GM23338 (cell line): Measurements from ENCODE around the gene BEND6. TPM values are rescaled to one million over a fixed set of nuclear protein-coding genes. Genes with fewer than 3 reads are reported as not detected.

Experiments used
- ATAC-seq: fragments of 200-7000 bp; cut with Tn5 transposase; 3 replicates; pipeline ENCODE4 v1.9.1; 2020
- DNase-seq: peaks from one replicate; pipeline ENCODE4 v3.0.0-alpha.2; 2015; ENCODE audit warnings: low spot score
- H2AFZ ChIP-seq: fragments of 200-600 bp; sonication (generic); 2 replicates; pipeline ENCODE4 v1.8.0; 2016; ENCODE audit warnings: antibody characterized with exemption, mild to moderate bottlenecking, moderate library complexity
- H3F3A ChIP-seq: fragments of 200-600 bp; sonication (generic); replicated peaks from 2 replicates; pipeline ENCODE4 v1.8.0; 2017; ENCODE audit warnings: antibody characterized with exemption, mixed run types, low read depth
- H3K27ac ChIP-seq: fragments of 200-600 bp; sonication (generic); 2 replicates; pipeline ENCODE4 v1.6.1; 2016; ENCODE audit warnings: low read depth
- H3K27me3 ChIP-seq: fragments of 200-600 bp; sonication (generic); 2 replicates; pipeline ENCODE4 v1.8.0; 2016; ENCODE audit warnings: mild to moderate bottlenecking, mixed run types, moderate library complexity; ENCODE audit not compliant: insufficient read depth
- H3K36me3 ChIP-seq: fragments of 200-600 bp; sonication (generic); 2 replicates; pipeline ENCODE4 v1.8.0; 2016; ENCODE audit warnings: mild to moderate bottlenecking; ENCODE audit not compliant: insufficient read depth
- H3K4me1 ChIP-seq: fragments of 200-600 bp; sonication (generic); 2 replicates; pipeline ENCODE4 v1.8.0; 2016; ENCODE audit warnings: mild to moderate bottlenecking, moderate library complexity; ENCODE audit not compliant: insufficient read depth
- H3K4me2 ChIP-seq: fragments of 200-600 bp; sonication (generic); 2 replicates; pipeline ENCODE4 v1.7.1; 2017; ENCODE audit warnings: mixed run types
- H3K4me3 ChIP-seq: fragments of 200-600 bp; sonication (generic); 2 replicates; pipeline ENCODE4 v1.6.1; 2016; ENCODE audit warnings: mixed run types
- H3K79me2 ChIP-seq: fragments of 200-600 bp; sonication (generic); replicated peaks from 2 replicates; pipeline ENCODE4 v1.8.0; 2017; ENCODE audit warnings: mild to moderate bottlenecking; ENCODE audit not compliant: insufficient read depth
- H3K9me2 ChIP-seq: fragments of 200-600 bp; sonication (generic); 2 replicates; pipeline ENCODE4 v1.8.0; 2017; ENCODE audit not compliant: insufficient read depth
- H4K20me1 ChIP-seq: fragments of 200-600 bp; sonication (generic); replicated peaks from 2 replicates; pipeline ENCODE4 v1.8.0; 2017; ENCODE audit warnings: mild to moderate bottlenecking; ENCODE audit not compliant: insufficient read depth
- H3K27ac Mint-ChIP-seq: 2 replicates; pipeline ENCODE4 v1.8.0; 2020; ENCODE audit warnings: inconsistent platforms, mild to moderate bottlenecking, moderate library complexity, mixed read lengths
- H3K27me3 Mint-ChIP-seq: 3 replicates; pipeline ENCODE4 v1.8.0; 2022; ENCODE audit warnings: low read depth, mild to moderate bottlenecking, moderate library complexity, mixed read lengths, inconsistent platforms; ENCODE audit not compliant: insufficient read depth, poor library complexity
- H3K36me3 Mint-ChIP-seq: 3 replicates; pipeline ENCODE4 v1.8.0; 2021; ENCODE audit warnings: low read depth, mild to moderate bottlenecking, inconsistent platforms, moderate library complexity, mixed read lengths
- H3K4me1 Mint-ChIP-seq: 3 replicates; pipeline ENCODE4 v1.8.0; 2020; ENCODE audit warnings: mild to moderate bottlenecking, inconsistent platforms, mixed read lengths
- H3K4me3 Mint-ChIP-seq: 3 replicates; pipeline ENCODE4 v1.8.0; 2021; ENCODE audit warnings: moderate library complexity, mild to moderate bottlenecking, inconsistent platforms, mixed read lengths
- H3K9me3 Mint-ChIP-seq: 3 replicates; pipeline ENCODE4 v1.8.0; 2020; ENCODE audit warnings: moderate library complexity, mild to moderate bottlenecking, inconsistent platforms, mixed read lengths
- CREB1 ChIP-seq: fragments of 250-450 bp; sonication (Bioruptor Pico); IDR thresholded peaks from 2 replicates; pipeline ENCODE4 v1.5.0; 2020; ENCODE audit warnings: low read depth, mild to moderate bottlenecking, moderate library complexity
- EZH2 ChIP-seq: fragments of 200-600 bp; sonication (generic); IDR thresholded peaks from one replicate; pipeline ENCODE4 v1.8.0; 2017; ENCODE audit warnings: antibody characterized with exemption, mild to moderate bottlenecking, low read depth; ENCODE audit not compliant: unreplicated experiment
- EZH2phosphoT487 ChIP-seq: fragments of 200-600 bp; sonication (generic); IDR thresholded peaks from one replicate; pipeline ENCODE4 v1.8.1; 2018; ENCODE audit warnings: antibody characterized with exemption; ENCODE audit not compliant: unreplicated experiment
- NANOG ChIP-seq: IDR thresholded peaks from 2 replicates; pipeline ENCODE4 v1.6.1; 2016; ENCODE audit warnings: antibody characterized with exemption, borderline replicate concordance
- POLR2AphosphoS5 ChIP-seq: IDR thresholded peaks from 2 replicates; pipeline ENCODE4 v1.6.1; 2016; ENCODE audit warnings: antibody characterized with exemption, low read depth
- polyA plus RNA-seq: library from polyadenylated mRNA; unstranded; fragments of >200 nt; fragmentation: Nextera tagmentation; extraction: Ambion mirVana; gene quantifications from 2 replicates; pipeline ENCODE4 v1.2.1, GENCODE V29; 2016
- total RNA-seq: library from RNA; depleted of rRNA; stranded (reverse); fragments of >200 nt; shearing (Covaris generic); gene quantifications from 2 replicates; pipeline ENCODE4 v1.2.3, GENCODE V29; 2014
- TF ChIP-seq, protein P1 (sequence below): IDR thresholded peaks from one replicate; pipeline ENCODE4 v1.6.1; 2018; ENCODE audit warnings: antibody characterized with exemption; ENCODE audit not compliant: unreplicated experiment
- TF ChIP-seq, protein P2 (sequence below): fragments of 250-450 bp; sonication (Bioruptor Pico); IDR thresholded peaks from 2 replicates; pipeline ENCODE4 v1.5.0; 2020; ENCODE audit warnings: mild to moderate bottlenecking, moderate library complexity
- TF ChIP-seq, protein P3 (sequence below): IDR thresholded peaks from 2 replicates; pipeline ENCODE4 v1.6.1; 2016; ENCODE audit warnings: antibody characterized with exemption
- TF ChIP-seq, protein P4 (sequence below), 2 experiments: fragments of 200-600 bp in 1 of 2; sonication (generic) in 1 of 2; conservative IDR thresholded peaks; 2 replicates each; pipeline versions ENCODE4 v1.5.1 to v1.6.1; 2016 to 2017; ENCODE audit warnings: antibody characterized with exemption in 2 of 2, low read depth in 2 of 2, mild to moderate bottlenecking in 2 of 2, moderate library complexity in 1 of 2

The BEND6 gene
- total and polyA plus RNA-seq, 2 experiments from 2014 or later: 6.0 to 6.7 TPM

GRCh38 chr6:56978530-56978929, 23.6 kb downstream of the BEND6 start:
- TF ChIP-seq, protein P1, sequence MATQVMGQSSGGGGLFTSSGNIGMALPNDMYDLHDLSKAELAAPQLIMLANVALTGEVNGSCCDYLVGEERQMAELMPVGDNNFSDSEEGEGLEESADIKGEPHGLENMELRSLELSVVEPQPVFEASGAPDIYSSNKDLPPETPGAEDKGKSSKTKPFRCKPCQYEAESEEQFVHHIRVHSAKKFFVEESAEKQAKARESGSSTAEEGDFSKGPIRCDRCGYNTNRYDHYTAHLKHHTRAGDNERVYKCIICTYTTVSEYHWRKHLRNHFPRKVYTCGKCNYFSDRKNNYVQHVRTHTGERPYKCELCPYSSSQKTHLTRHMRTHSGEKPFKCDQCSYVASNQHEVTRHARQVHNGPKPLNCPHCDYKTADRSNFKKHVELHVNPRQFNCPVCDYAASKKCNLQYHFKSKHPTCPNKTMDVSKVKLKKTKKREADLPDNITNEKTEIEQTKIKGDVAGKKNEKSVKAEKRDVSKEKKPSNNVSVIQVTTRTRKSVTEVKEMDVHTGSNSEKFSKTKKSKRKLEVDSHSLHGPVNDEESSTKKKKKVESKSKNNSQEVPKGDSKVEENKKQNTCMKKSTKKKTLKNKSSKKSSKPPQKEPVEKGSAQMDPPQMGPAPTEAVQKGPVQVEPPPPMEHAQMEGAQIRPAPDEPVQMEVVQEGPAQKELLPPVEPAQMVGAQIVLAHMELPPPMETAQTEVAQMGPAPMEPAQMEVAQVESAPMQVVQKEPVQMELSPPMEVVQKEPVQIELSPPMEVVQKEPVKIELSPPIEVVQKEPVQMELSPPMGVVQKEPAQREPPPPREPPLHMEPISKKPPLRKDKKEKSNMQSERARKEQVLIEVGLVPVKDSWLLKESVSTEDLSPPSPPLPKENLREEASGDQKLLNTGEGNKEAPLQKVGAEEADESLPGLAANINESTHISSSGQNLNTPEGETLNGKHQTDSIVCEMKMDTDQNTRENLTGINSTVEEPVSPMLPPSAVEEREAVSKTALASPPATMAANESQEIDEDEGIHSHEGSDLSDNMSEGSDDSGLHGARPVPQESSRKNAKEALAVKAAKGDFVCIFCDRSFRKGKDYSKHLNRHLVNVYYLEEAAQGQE: no peak
- TF ChIP-seq POLR2AphosphoS5: no peak
- TF ChIP-seq EZH2: no peak
- TF ChIP-seq, protein P2, sequence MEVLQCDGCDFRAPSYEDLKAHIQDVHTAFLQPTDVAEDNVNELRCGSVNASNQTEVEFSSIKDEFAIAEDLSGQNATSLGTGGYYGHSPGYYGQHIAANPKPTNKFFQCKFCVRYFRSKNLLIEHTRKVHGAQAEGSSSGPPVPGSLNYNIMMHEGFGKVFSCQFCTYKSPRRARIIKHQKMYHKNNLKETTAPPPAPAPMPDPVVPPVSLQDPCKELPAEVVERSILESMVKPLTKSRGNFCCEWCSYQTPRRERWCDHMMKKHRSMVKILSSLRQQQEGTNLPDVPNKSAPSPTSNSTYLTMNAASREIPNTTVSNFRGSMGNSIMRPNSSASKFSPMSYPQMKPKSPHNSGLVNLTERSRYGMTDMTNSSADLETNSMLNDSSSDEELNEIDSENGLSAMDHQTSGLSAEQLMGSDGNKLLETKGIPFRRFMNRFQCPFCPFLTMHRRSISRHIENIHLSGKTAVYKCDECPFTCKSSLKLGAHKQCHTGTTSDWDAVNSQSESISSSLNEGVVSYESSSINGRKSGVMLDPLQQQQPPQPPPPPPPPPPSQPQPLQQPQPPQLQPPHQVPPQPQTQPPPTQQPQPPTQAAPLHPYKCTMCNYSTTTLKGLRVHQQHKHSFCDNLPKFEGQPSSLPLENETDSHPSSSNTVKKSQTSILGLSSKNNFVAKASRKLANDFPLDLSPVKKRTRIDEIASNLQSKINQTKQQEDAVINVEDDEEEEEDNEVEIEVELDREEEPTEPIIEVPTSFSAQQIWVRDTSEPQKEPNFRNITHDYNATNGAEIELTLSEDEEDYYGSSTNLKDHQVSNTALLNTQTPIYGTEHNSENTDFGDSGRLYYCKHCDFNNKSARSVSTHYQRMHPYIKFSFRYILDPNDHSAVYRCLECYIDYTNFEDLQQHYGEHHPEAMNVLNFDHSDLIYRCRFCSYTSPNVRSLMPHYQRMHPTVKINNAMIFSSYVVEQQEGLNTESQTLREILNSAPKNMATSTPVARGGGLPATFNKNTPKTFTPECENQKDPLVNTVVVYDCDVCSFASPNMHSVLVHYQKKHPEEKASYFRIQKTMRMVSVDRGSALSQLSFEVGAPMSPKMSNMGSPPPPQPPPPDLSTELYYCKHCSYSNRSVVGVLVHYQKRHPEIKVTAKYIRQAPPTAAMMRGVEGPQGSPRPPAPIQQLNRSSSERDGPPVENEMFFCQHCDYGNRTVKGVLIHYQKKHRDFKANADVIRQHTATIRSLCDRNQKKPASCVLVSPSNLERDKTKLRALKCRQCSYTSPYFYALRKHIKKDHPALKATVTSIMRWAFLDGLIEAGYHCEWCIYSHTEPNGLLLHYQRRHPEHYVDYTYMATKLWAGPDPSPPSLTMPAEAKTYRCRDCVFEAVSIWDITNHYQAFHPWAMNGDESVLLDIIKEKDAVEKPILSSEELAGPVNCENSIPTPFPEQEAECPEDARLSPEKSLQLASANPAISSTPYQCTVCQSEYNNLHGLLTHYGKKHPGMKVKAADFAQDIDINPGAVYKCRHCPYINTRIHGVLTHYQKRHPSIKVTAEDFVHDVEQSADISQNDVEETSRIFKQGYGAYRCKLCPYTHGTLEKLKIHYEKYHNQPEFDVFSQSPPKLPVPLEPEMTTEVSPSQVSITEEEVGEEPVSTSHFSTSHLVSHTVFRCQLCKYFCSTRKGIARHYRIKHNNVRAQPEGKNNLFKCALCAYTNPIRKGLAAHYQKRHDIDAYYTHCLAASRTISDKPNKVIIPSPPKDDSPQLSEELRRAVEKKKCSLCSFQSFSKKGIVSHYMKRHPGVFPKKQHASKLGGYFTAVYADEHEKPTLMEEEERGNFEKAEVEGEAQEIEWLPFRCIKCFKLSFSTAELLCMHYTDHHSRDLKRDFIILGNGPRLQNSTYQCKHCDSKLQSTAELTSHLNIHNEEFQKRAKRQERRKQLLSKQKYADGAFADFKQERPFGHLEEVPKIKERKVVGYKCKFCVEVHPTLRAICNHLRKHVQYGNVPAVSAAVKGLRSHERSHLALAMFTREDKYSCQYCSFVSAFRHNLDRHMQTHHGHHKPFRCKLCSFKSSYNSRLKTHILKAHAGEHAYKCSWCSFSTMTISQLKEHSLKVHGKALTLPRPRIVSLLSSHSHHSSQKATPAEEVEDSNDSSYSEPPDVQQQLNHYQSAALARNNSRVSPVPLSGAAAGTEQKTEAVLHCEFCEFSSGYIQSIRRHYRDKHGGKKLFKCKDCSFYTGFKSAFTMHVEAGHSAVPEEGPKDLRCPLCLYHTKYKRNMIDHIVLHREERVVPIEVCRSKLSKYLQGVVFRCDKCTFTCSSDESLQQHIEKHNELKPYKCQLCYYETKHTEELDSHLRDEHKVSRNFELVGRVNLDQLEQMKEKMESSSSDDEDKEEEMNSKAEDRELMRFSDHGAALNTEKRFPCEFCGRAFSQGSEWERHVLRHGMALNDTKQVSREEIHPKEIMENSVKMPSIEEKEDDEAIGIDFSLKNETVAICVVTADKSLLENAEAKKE (CRISPR knock-in tag): no peak
- TF ChIP-seq NANOG: no peak
- TF ChIP-seq CREB1 (CRISPR knock-in tag): no peak
- TF ChIP-seq EZH2phosphoT487: no peak
- TF ChIP-seq, protein P3, sequence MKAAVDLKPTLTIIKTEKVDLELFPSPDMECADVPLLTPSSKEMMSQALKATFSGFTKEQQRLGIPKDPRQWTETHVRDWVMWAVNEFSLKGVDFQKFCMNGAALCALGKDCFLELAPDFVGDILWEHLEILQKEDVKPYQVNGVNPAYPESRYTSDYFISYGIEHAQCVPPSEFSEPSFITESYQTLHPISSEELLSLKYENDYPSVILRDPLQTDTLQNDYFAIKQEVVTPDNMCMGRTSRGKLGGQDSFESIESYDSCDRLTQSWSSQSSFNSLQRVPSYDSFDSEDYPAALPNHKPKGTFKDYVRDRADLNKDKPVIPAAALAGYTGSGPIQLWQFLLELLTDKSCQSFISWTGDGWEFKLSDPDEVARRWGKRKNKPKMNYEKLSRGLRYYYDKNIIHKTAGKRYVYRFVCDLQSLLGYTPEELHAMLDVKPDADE: no peak
- TF ChIP-seq, protein P4, sequence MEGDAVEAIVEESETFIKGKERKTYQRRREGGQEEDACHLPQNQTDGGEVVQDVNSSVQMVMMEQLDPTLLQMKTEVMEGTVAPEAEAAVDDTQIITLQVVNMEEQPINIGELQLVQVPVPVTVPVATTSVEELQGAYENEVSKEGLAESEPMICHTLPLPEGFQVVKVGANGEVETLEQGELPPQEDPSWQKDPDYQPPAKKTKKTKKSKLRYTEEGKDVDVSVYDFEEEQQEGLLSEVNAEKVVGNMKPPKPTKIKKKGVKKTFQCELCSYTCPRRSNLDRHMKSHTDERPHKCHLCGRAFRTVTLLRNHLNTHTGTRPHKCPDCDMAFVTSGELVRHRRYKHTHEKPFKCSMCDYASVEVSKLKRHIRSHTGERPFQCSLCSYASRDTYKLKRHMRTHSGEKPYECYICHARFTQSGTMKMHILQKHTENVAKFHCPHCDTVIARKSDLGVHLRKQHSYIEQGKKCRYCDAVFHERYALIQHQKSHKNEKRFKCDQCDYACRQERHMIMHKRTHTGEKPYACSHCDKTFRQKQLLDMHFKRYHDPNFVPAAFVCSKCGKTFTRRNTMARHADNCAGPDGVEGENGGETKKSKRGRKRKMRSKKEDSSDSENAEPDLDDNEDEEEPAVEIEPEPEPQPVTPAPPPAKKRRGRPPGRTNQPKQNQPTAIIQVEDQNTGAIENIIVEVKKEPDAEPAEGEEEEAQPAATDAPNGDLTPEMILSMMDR (conservative IDR thresholded peaks at IDR 0.05; ENCODE audit: low read depth in 2 of 2): no peak
- Histone ChIP-seq H3K36me3 (0 out of 2 replicates have a peak, but pooled peaks cover 6% of the 10 kb centered on the region), H3K27me3 (no peaks in the 10 kb centered on the region), H4K20me1 (no peaks in the 10 kb centered on the region), H3K79me2 (no peaks in the 10 kb centered on the region), H3K4me1 (no peaks in the 10 kb centered on the region), H3F3A (no peaks in the 10 kb centered on the region), H2AFZ (no peak overlapping the region), H3K27ac (no peak overlapping the region), H3K4me2 (no peak overlapping the region), H3K4me3 (no peak overlapping the region), H3K9me2 (no peaks in the 10 kb centered on the region)
- DNase-seq (no peak), ATAC-seq (no peak)
- Mint-ChIP-seq H3K36me3 (peaks cover 21% of the 10 kb centered on the region), H3K9me3 (peaks cover 29% of the 10 kb centered on the region), H3K27me3 (peaks cover 1% of the 10 kb centered on the region), H3K4me1 (no peaks in the 10 kb centered on the region), H3K27ac (no peak overlapping the region), H3K4me3 (no peak overlapping the region)
